ENCODE measurements around the gene ARMC5. TPM values are rescaled to one million over a fixed set of nuclear protein-coding genes. Genes with fewer than 3 reads are reported as not detected.

ARMC5 gene
- total RNA-seq, 4 donors from 2014 or later, result 12.4 to 20.4 (median 17.6) TPM

- H3K36me3 ChIP-seq, result peaks cover 0 to 28% (median 0%) of the 10 kb centered on the region in 3 donors
- H3K9me3 ChIP-seq, result no peaks in the 10 kb centered on the region
- peak; percentile 100 for DNase-seq
- peak overlapping the region; percentile 66 to 79 (median 72) for H3K4me3 ChIP-seq
- H3K27ac ChIP-seq, result peak overlapping the region; percentile 95 to 99 (median 98)
- TF ChIP-seq, protein P1, sequence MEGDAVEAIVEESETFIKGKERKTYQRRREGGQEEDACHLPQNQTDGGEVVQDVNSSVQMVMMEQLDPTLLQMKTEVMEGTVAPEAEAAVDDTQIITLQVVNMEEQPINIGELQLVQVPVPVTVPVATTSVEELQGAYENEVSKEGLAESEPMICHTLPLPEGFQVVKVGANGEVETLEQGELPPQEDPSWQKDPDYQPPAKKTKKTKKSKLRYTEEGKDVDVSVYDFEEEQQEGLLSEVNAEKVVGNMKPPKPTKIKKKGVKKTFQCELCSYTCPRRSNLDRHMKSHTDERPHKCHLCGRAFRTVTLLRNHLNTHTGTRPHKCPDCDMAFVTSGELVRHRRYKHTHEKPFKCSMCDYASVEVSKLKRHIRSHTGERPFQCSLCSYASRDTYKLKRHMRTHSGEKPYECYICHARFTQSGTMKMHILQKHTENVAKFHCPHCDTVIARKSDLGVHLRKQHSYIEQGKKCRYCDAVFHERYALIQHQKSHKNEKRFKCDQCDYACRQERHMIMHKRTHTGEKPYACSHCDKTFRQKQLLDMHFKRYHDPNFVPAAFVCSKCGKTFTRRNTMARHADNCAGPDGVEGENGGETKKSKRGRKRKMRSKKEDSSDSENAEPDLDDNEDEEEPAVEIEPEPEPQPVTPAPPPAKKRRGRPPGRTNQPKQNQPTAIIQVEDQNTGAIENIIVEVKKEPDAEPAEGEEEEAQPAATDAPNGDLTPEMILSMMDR (IDR thresholded peaks at IDR 0.05), result no peak
- peak; percentile 10 to 46 for TF ChIP-seq POLR2A (IDR thresholded peaks at IDR 0.05)
- H3K4me1 ChIP-seq, result peaks cover 5 to 40% (median 17%) of the 10 kb centered on the region in 4 donors
- H3K27me3 ChIP-seq, result no peaks in the 10 kb centered on the region
Observed at GRCh38 chr16:31459687-31460581, 633 bp downstream of the ARMC5 start.

DNA sequence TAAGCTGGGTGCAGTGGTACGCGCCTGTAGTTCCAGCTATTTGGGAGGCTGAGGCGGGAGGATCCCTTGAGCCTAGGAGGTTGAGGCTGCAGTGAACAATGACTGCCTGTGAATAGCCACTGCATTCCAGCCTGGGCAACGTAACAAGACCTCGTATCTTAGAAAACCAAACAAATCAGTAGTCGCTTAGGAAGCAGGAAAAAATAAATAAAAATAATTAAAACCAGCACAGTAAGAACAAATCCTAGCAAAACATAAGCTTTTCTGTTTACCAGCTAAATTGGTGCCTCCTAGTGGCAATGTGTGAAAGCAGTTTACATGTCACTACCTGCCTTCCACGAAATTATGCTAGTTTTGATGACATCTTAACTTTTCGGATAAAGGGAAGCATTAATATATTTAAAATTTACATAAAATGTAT is 1.3 kb downstream of the ARMC5 start:
- TF ChIP-seq, protein P1 (IDR thresholded peaks at IDR 0.05), result peak; percentile 62 to 75 (median 70)
- TF ChIP-seq POLR2A (IDR thresholded peaks at IDR 0.05), result no peak
- Histone ChIP-seq H3K4me1 (peaks cover 5 to 34% (median 15%) of the 10 kb centered on the region in 4 donors), H3K27ac (peak overlapping the region; percentile 95 to 99 (median 98)), H3K27me3 (no peaks in the 10 kb centered on the region), H3K36me3 (peaks cover 0 to 33% (median 0%) of the 10 kb centered on the region in 3 donors), H3K4me3 (peak overlapping the region in 3 of 4 donors; percentile 50 to 72 (median 66)), H3K9me3 (no peaks in the 10 kb centered on the region)
- DNase-seq, result peak in 2 of 3 donors; percentile 34 to 49

- H3K27me3 ChIP-seq, result no peaks in the 10 kb centered on the region
- no peak overlapping the region for H3K4me3 ChIP-seq
- TF ChIP-seq, protein P1 (IDR thresholded peaks at IDR 0.05), result no peak
- no peak for TF ChIP-seq POLR2A (IDR thresholded peaks at IDR 0.05)
- peak in 2 of 3 donors; percentile 6 to 45 for DNase-seq
- H3K27ac ChIP-seq, result no peak overlapping the region
- no peaks in the 10 kb centered on the region for H3K9me3 ChIP-seq
- H3K36me3 ChIP-seq, result peaks cover 0 to 41% (median 0%) of the 10 kb centered on the region in 3 donors
- H3K4me1 ChIP-seq, result peaks cover 5 to 28% (median 14%) of the 10 kb centered on the region in 4 donors
Observed at GRCh38 chr16:31461201-31461920, 2.1 kb downstream of the ARMC5 start.

DNA sequence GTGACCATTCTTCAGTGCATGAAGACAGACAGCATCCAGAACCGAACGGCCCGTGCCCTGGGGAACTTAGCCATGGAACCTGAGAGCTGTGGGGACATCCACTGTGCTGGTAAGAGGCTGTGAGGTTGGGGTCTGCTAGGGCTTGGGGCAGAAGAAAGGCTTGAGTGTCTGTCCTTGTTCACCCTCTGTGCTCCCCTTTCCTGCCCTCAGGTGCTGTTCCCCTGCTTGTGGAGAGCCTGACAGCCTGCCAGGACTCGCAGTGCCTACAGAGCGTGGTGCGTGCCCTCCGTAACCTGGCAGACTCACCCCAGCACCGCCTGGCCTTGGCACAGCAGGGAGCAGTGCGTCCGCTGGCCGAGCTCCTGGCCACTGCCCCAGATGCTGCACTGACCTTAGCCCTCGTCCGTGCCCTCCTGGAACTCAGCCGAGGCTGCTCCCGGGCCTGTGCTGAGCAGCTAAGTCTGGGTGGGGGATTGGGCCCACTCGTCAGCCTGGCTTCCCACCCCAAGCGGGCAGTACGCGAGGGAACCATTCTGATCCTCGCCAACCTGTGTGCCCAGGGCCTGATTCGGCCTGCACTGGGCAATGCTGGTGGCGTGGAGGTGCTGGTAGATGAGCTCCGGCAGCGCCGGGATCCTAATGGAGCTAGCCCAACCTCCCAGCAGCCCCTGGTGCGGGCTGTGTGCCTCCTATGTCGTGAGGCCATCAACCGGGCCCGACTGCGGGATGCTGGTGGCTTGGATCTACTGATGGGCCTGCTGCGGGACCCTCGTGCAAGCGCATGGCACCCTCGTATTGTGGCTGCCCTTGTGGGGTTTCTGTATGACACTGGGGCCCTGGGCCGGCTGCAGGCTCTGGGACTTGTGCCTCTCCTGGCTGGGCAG is 2.9 kb downstream of the ARMC5 start:
- no peak for TF ChIP-seq POLR2A (IDR thresholded peaks at IDR 0.05)
- TF ChIP-seq, protein P1 (IDR thresholded peaks at IDR 0.05), result no peak
- DNase-seq, result peak in 2 of 3 donors; percentile 39 to 43
- Histone ChIP-seq H3K36me3 (peaks cover 0 to 43% (median 0%) of the 10 kb centered on the region in 3 donors), H3K9me3 (no peaks in the 10 kb centered on the region), H3K27ac (no peak overlapping the region), H3K4me3 (no peak overlapping the region), H3K27me3 (no peaks in the 10 kb centered on the region), H3K4me1 (peaks cover 0 to 25% (median 13%) of the 10 kb centered on the region in 4 donors)

DNA sequence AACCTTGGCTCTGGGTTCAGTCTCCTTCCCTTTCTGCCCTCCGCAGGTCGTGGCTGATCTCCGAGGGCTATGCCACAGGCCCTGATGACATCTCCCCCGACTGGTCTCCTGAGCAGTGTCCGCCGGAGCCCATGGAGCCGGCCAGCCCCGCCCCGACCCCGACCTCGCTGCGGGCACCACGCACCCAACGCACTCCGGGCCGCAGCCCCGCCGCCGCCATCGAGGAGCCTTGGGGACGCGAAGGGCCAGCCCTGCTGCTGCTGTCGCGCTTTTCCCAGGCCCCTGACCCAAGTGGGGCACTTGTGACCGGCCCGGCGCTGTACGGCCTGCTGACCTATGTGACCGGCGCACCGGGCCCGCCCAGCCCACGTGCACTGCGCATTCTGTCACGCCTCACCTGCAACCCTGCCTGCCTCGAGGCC is 5.1 kb downstream of the ARMC5 start:
- TF ChIP-seq, protein P1 (IDR thresholded peaks at IDR 0.05), result no peak
- TF ChIP-seq POLR2A (IDR thresholded peaks at IDR 0.05), result no peak
- no peak overlapping the region for H3K4me3 ChIP-seq
- no peak overlapping the region for H3K27ac ChIP-seq
- DNase-seq, result peak in 2 of 3 donors; percentile 47
- H3K9me3 ChIP-seq, result no peaks in the 10 kb centered on the region
- H3K36me3 ChIP-seq, result peaks cover 0 to 43% (median 0%) of the 10 kb centered on the region in 3 donors
- no peaks in the 10 kb centered on the region for H3K27me3 ChIP-seq
- H3K4me1 ChIP-seq, result peaks cover 0 to 17% (median 5%) of the 10 kb centered on the region in 4 donors
